HK-2 (cell line): Measurements from ENCODE around the gene PILRB.
"Not testable (repeated sequence)": the region's sequence is repeated elsewhere in the genome, so short reads cannot be mapped to it uniquely, and the experiment has no call there.

Experiments used
- DNase-seq: peaks from one replicate; pipeline ENCODE4 v3.0.0-alpha.2; 2018; ENCODE audit not compliant: unreplicated experiment

PILRB gene

DNA sequence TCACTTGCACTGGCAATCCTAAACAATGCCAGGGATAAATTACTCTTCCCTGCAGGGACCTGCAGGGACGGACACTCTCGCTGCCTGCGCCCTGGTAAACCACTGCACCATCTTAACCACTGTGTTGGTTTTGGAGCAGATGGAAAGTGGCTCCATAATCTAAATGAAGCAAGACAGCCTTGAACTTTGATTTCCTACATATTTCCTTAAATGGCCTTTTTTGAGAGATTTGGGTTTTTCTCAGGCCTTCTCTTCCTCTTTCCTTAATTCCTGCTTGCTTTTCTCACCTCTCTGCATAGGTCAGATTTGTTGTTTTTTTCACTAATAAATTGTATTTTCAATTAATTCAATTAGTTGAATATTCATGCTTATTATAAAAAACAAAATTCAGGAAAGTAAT lies 18.1 kb downstream of the PILRB start:
- DNase-seq, result no peak

DNA sequence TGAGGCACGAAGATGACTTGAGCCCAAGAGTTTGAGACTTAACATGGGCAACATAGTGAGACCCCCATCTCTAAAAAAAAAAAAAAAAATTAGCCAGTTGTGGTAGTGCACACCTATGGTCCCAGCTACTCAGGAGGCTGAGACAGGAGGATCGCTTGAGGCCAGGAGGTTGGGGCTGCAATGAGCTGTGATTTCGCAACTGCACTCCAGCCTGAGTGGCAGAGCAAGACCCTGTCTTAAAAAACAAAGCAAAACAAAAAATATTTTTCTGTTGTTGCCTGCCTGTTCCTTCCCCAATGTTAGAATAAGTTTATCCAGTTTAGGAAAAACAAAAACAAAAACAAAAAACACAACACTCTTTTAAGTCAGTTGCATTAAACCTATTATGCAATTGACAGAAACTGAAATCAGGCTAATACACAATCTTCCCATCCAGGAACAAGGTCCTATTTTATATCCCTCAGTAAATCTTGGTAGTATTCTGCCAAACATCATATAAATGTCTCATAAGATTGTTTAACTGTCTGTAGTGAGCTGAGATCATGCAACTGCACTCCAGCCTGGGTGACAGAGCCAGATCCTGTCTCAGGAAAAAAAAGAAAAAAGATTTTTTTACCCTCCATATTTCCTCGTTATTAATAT lies 20.3 kb downstream of the PILRB start:
- no peak for DNase-seq

DNA sequence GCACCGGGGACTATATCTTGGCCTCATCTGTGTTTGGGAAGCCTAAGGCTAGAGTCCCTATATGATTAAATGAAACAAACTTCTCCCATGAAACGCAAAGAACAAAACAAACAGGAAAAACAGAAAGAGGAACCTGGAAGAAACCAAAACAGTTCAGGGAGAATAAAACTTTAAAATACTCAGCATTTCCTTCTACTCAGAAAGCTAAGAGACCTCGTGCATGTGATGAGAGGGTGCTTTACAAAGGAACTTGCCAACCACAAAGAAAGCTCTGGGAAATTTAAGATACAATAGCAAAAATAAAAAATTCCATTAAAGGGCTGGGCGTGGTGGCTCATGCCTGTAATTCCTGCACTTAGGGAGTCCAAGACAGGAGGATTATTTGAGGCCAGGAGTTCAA lies 22.3 kb downstream of the PILRB start:
- DNase-seq, result no peak

DNA sequence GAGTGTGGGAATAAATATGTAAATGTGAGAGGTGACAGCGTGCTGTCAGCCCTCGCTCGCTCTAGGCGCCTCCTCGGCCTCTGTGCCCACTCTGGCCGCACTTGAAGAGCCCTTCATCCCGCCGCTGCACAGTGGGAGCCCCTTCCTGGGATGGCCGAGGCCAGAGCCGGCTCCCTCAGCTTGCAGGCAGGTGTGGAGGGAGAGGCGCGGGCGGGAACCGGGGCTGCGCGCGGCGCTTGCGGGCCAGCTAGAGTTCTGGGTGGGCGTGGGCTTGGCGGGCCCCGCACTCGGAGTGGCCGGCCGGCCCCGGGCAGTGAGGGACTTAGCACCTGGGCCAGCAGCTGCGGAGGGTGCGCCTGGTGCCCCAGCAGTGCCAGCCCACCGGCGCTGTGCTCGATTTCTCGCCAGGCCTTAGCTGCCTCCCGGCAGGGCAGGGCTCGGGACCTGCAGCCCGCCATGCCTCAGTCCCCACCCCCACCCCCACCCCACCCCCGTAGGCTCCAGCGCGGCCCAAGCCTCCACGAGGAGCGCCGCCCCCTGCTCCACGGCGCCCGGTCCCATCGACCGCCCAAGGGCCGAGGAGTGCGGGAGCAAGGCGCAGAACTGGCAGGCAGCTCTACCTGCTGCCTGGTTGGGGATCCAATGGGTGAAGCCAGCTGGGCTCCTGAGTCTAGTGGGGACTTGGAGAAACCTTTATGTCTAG lies 23.8 kb downstream of the PILRB start:
- not testable (repeated sequence) for DNase-seq

DNA sequence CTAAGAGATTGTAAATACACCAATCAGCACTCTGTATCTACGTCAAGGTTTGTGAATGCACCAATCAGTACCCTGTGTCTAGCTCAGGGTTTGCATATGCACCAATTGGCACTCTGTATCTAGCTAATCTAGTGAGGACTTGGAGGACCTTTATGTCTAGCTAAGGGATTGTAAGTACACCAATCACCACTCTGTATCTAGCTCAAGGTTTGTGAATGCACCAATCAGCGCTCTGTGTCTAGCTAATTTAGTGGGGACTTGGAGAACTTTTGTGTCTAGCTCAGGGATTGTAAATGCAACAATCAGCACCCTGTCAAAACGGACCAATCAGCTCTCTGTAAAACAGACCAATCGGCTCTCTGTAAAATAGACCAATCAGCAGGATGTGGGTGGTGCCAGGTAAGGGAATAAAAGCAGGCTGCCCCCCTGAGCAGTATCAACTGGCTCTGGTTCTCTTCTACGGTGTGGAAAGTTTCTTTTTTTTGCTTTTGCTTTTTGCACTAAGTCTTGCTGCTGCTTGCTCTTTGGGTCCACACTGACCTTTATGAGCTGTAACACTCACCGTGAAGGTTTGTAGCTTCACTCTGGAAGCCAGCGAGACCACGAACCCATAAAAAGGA lies 24.4 kb downstream of the PILRB start:
- not testable (repeated sequence) for DNase-seq

DNA sequence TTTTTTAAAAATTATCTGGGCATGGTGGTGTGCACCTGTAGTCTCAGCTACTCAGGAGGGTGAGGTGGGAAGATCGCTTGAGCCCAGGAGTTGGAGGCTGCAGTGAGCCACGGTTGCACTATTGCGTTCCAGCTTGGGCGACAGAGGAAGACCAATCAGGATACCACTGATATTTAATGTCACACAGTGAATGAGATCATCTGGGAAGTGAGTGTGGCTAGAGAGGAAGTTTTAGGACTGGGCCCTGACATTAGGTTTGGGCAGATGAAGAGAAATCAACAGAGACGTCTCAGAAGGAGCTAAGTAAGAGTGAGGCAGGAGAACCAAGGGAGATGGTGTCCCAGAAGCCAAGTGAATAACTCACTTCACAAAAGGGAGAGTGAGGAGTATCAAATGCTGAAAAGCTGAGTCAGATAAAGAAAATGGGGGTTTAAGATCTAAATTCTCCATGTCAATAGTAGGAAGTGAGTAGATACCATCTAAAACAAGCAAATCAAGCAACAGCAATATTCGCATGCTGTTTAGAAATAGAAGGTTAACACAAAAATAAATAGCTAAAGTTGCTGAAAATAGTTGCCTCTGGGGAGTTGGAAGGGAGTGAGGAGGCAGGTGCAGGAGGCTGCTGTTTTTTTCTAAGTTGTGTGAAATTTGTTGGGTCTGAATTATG lies 26.8 kb downstream of the PILRB start:
- DNase-seq, result no peak

DNA sequence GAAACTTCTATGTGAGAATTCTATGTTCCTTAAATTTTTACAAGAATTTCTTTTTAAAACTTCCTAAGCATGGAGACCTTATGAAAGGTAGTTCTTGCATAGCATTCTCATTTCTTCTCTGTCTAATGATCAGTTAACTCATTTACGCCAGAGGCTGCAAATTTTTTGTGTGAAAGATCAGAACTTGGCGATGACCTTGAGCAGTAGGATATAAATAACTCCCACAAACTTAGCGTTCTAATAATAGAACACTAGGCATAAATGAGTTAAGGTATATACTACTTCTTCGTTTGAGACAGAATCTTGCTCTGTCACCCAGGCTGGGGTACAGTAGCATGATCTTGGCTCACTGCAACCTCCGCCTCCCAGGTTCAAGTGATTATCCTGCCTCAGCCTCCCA lies 29.0 kb downstream of the PILRB start:
- no peak for DNase-seq

DNA sequence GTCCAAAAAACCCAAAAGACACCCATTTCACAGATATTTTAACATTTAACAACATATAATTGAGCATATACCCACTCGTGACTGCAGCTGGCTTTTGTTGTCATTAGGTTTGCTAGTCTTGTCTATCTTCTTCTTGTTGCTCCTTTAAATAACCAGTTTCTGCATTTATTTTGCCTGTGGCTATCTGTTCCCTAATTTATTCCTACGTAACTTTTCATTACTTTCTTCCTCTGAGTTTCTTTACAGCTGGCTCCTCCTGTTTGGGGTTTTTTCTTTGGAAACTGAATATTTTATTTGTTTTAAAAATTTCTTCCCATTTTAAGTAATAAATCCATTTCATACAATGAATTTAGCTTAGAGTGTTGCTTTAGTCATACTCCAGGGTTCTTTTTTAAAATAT lies 29.8 kb downstream of the PILRB start:
- no peak for DNase-seq

DNA sequence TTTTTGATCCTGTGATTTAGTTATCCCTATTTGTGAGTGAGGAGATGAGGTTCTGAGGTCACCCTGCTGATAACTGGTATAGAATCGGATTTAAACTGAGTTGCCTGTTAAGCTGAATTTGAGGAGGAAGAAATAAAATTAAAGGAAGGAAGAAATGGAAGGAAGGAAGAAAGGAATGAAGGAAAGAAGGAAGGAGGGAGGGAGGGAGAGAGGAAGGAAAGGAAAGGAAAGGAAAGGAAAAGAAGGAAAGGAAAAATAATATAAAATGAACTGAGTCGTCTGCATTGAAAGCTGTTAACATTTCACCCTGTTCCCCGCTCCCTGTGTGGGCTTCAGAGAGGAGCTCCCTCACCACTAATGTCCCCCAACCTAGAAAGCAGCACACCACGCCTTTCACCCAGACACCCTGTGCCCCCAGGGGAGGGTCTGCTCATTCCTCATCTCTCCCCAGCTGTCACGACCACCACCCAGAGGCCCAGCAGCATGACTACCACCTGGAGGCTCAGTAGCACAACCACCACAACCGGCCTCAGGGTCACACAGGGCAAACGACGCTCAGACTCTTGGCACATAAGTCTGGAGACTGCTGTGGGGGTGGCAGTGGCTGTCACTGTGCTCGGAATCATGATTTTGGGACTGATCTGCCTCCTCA lies 31.6 kb downstream of the PILRB start:
- no peak for DNase-seq

DNA sequence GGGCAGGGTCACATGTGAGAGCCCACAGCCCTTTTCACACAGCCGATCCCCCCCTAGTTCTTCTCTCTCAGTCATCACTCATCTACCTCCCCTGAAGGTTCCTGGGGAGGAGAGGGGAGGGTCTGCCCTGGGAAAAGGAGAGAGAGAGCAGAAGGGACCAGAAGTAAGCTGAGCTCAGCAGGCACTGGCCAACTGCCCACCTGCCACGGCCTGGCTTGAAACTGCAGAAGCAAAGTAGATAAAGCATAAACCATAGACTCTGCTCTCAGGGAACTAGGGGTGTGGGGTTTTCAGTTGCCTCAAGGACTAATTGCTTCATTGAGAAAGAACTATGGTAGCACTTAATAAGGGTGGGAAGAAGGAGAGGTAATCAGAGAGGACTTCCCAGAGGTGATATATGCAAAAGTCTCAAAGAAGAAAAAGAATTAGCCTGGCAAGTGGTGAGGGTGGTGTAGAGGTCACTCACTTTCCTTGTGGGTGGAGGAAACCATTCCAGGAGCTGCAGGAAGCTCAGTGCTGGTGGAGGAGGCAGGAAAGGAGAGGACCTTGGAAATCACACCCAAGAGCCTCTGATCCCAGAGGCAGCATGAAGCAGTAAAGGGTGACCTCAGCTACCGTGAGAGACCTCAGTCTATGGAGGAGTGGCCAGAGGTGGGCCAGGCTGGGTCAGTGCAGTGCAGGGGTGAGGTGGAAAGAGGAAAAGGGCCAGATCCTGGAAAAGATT lies 32.5 kb downstream of the PILRB start:
- no peak for DNase-seq

DNA sequence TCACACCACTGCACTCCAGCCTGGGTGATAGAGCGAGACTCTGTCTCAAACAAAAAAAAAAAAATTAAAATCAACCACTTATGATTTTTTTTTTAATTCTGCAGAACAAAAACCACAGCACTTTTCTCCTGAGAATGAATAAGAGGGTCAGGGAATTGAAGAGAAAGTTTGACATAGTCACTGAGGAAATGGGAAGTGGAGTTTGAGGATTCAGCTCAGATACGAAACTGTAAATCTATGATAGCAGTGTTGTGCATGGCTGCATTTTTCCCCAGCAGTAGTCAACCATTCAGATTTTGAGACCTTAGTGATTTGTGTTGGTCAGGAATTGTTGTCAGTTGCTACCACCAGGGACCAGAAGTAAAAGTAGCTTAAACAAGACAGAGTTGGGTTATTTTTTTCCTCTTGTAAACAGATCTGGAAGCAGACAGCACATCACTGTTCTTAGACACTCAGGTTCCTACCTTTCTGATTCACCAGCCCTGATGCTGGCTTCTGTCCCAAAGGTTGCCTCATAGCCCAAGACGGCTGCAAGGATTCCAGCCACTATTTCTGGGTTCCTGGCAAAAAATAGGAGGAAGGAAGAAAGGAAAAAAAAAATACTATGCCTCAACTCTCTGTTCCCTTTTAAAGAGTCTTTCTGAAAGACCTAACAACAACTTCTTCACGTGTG lies 35.5 kb downstream of the PILRB start:
- DNase-seq, result no peak

DNA sequence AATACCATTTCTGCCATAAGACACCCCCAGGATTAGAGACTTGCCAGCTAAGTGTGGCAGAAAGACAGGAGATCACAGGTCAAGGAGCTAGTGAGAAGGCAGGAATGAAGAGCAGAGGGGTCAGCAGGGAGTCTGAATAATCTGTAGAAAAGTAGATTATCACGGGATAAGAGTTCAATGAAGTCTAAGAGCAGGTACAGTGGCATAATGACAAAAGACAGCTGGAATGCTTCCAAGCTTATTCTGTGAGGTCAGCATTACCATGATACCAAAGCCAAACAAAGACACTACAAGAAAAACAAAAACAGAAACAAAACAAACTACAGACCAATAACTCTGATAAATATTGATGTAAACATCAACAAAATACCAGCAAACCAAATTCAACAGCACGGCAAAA lies 36.2 kb downstream of the PILRB start:
- DNase-seq, result no peak

DNA sequence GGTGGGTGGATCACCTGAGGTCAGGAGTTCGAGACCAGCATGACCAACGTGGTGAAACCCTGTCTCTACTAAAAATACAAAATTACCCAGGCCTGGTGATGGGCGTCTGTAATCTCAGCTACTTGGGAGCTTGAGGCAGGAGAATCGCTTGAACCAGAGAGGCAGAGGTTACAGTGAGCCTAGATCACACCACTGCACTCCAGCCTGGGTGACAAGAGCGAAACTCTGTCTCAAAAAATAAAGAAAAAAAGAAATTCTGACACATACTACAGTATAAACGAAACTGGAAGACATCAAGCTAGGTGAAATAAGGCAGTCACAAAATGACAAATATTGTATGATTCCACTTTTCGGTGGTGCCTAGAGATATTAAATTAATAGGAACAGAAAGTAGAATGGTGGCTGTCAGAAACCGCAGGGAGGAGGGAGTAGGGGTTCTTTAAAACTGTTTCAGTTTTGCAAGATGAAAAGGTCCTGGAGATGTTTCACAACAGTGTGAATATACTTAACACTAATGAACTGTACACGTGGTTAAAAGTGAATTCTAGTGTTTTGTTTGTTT lies 38.6 kb downstream of the PILRB start:
- DNase-seq, result no peak

DNA sequence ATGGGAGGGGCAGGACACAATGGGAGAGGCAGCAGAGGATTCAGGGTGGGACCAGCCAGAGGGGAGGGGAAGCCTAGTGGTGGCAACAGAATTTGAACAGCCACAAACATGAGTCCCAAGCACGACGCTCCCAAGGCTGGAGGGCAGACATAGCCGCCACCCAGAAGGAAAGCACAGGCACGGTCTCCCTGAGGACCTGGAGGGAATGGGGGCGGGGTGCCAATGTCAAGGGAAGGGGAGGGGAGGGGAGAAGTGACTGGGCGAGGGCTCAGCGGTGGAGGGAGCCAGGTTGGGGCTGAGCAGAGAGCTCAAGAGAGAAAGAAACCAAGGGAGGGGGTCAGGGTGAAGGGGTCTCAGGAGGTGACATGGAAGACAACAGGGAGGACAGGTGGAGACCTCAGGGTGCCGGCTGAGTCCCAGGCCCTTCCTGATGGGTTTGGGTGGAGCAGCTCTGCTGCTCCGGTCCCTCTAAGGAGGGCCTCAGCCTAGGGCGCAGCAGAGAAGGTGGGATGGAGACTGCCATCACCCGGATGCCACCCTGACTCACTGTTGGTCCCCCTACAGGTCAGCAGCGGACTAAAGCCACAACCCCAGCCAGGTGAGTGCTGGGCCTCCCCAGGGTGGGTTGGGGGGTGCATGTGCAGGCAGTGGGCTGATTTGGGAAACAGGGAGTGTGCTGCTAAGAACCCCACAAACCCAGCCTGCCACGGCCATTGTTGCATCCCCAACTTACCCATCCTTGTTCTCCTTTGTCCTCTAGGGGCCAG lies 39.6 kb downstream of the PILRB start:
- no peak for DNase-seq

DNA sequence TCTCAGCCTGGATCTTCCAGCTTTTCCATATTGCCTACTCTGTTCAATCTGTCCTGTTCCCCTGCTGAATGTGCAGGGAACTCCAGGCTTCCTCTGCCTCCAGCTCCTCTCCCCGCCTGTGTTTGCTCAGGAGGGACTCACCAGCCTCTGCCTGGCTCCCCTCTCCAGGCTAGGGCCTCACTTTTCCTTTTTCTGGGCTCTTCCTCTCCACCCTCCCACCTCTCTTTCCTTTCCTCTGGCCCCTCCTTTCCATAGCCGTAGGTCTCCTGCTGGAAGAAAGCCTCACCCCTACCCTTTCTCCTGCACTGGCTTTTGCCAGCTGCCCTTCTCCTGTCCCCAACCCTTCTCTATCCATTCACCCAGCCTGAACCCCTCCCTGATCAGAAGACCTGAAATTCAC lies 40.3 kb downstream of the PILRB start:
- DNase-seq, result no peak

DNA sequence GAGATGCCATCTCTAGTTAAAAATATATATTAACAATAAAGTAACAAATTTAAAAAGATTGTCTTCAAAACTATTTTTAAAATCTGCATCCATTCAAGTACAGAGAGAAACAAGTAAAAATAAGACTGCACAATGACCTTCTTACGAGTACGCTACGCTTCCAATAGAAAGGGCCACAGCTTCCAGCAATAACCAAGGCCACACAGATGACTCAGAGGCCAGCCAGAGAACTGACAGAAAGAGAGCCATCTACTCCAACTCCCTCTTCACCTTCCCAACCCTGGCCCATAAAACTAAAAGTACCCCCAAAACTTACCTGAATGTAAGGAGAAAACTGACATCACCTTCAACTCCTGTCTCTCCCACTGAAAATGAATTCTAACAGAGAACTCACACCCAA lies 42.1 kb downstream of the PILRB start:
- DNase-seq, result no peak

DNA sequence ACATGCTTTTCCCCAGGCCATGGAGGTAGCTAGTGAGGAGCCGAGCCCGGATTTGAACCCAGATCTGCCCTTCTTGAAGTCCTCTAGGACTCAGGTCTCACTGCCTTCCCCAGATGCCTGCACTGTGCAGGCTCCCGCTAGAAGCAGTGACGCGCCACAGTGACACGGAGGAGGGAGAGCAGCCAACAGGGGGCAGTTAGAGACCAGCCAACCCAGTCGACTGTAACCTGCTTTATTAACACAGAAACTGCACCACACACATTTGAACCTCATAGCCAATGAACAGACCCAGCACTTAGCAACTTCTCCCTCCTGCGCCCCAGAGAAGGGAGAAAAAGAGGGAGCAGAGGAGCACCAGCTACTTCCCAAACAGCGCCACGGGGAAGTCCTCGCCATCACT lies 42.7 kb downstream of the PILRB start:
- no peak for DNase-seq

DNA sequence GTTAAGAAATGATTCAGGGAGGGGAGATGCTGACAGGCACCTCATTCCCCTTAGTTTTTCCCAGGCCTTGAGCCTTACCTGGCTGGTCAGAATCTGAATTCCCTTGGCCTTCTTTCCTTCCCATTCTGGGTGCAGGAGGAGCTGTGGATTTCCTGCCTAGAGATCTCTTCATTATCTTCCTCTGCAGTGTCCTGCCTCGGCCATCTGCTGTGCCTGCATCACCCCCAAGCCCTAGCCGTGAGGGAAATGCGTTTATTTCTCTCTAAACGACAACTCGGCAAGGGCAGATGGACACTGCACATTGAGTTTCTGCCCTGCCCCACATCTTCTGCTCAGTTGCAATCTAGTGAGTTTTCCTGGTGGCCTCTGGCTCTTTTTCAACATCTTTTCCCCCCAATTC lies 43.9 kb downstream of the PILRB start:
- DNase-seq, result no peak

DNA sequence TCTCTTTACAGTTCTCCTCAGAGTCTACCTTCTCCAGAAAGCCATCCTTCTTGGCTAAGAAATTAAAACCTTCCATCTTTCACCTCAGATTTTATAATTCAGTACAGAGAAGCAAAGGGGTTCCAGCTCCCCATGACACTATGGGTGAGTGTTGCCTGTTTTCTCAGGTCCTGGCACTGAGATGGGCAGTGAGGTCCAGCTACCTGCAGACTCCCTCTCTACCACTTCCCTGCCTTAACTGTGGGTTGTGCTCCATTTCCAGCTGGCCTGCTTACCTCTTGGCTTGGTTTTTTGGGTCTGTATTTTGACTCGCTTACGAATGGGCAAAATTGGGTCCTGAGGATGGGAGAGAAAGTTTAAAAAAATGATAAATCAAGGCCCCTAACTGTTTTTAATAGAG lies 44.3 kb downstream of the PILRB start:
- no peak for DNase-seq

DNA sequence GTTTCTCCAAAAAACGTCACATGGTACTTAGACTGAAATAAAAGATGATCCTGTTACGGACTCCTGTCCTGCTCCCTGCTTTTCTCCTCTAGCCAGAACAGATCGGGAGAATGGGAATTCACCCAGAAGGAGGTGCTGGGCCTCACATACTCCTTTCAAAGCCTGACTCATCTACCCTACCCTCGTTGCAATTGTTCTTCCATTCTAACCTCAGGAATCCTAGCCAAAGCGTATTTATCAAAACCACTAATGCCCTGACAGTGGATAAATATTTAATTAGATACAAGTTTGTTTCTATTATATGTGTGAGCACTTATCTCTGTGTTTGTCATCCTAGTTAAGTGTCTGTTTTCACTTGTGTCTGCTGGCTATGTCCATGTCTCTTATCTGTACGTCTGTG lies 48.9 kb downstream of the PILRB start:
- DNase-seq, result no peak
